Ishikawa (cell line): ENCODE data around the gene ELAVL2.

Experiments
- CEBPB ChIP-seq: IDR thresholded peaks from 2 replicates; pipeline ENCODE4 v1.6.1; 2012
- CREB1 ChIP-seq: IDR thresholded peaks from 2 replicates; pipeline ENCODE4 v1.6.1; 2012; ENCODE audit warnings: low read depth
- EGR1 ChIP-seq: IDR thresholded peaks from 2 replicates; pipeline ENCODE4 v1.6.1; 2012
- EP300 ChIP-seq: IDR thresholded peaks from 2 replicates; pipeline ENCODE4 v1.6.1; 2012; ENCODE audit warnings: borderline replicate concordance
- FOXM1 ChIP-seq: IDR thresholded peaks from 2 replicates; pipeline ENCODE4 v1.6.1; 2012; ENCODE audit warnings: low read depth, borderline replicate concordance
- MAX ChIP-seq: IDR thresholded peaks from 2 replicates; pipeline ENCODE4 v1.6.1; 2012
- NFIC ChIP-seq: IDR thresholded peaks from 2 replicates; pipeline ENCODE4 v1.6.1; 2012
- RAD21 ChIP-seq: IDR thresholded peaks from 2 replicates; pipeline ENCODE4 v1.6.1; 2012; ENCODE audit warnings: low read depth
- TAF1 ChIP-seq: IDR thresholded peaks from 2 replicates; pipeline ENCODE4 v1.6.1; 2012; ENCODE audit warnings: low read depth, mild to moderate bottlenecking
- TCF12 ChIP-seq: IDR thresholded peaks from 2 replicates; pipeline ENCODE4 v1.6.1; 2012; ENCODE audit warnings: low read depth
- TEAD4 ChIP-seq: IDR thresholded peaks from 2 replicates; pipeline ENCODE4 v1.6.1; 2012
- USF1 ChIP-seq: IDR thresholded peaks from 2 replicates; pipeline ENCODE4 v1.6.1; 2012
- YY1 ChIP-seq: IDR thresholded peaks from 2 replicates; pipeline ENCODE4 v1.6.1; 2012; ENCODE audit warnings: low read depth
- ZBTB7A ChIP-seq: IDR thresholded peaks from 2 replicates; pipeline ENCODE4 v1.6.1; 2012; ENCODE audit warnings: low read depth
- TF ChIP-seq, protein P1 (sequence below): IDR thresholded peaks from 2 replicates; pipeline ENCODE4 v1.6.1; 2012; ENCODE audit warnings: low read depth, mild to moderate bottlenecking

Gene ELAVL2

DNA sequence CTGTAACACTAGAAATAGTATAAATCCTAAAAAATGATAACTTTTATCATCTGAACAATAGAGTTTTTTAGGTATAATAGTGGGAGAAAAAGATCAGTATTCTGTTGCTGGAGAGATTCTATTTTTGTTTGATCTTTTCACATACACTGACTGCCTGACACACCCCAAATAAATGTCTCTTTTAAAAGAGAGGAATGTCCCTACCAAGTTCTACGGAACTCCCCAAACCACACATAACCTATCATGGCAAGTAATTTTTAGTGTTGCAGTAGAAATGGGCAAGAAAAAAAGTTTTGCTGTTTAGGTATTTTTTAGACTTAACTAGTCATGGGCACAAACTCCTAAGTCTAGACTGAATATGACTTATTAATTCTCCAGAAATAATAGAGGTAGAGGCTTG is 139.1 kb downstream of the ELAVL2 start:
- TF ChIP-seq TCF12 (no peak), EP300 (no peak), FOXM1 (no peak), USF1 (no peak), TAF1 (no peak), YY1 (no peak), EGR1 (no peak), NFIC (no peak), MAX (no peak), TEAD4 (no peak), ZBTB7A (no peak), CREB1 (no peak), RAD21 (no peak), CEBPB (no peak)
- TF ChIP-seq, protein P1, sequence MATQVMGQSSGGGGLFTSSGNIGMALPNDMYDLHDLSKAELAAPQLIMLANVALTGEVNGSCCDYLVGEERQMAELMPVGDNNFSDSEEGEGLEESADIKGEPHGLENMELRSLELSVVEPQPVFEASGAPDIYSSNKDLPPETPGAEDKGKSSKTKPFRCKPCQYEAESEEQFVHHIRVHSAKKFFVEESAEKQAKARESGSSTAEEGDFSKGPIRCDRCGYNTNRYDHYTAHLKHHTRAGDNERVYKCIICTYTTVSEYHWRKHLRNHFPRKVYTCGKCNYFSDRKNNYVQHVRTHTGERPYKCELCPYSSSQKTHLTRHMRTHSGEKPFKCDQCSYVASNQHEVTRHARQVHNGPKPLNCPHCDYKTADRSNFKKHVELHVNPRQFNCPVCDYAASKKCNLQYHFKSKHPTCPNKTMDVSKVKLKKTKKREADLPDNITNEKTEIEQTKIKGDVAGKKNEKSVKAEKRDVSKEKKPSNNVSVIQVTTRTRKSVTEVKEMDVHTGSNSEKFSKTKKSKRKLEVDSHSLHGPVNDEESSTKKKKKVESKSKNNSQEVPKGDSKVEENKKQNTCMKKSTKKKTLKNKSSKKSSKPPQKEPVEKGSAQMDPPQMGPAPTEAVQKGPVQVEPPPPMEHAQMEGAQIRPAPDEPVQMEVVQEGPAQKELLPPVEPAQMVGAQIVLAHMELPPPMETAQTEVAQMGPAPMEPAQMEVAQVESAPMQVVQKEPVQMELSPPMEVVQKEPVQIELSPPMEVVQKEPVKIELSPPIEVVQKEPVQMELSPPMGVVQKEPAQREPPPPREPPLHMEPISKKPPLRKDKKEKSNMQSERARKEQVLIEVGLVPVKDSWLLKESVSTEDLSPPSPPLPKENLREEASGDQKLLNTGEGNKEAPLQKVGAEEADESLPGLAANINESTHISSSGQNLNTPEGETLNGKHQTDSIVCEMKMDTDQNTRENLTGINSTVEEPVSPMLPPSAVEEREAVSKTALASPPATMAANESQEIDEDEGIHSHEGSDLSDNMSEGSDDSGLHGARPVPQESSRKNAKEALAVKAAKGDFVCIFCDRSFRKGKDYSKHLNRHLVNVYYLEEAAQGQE = no peak

DNA sequence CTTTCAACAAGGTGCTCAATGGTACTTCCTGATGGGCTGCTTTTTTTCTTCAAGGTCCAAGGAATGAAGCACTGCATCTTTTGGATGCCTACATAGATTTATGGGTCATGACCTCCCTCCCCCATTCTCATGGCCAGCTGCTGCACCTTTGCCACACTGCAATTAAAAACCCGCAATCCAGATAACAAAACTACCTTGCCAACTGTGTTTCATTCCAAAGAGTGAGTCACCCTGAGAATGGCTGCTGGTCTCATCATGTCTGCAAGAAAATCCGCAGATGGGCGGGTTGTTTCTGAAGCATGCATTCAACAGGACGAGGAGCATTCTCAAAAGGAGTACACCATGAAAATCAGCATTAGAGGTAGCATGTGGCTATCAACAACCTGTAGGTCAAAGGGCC is 139.8 kb downstream of the ELAVL2 start:
- TF ChIP-seq FOXM1 (no peak), YY1 (no peak), NFIC (no peak), TEAD4 (no peak), MAX (no peak), TAF1 (no peak)

DNA sequence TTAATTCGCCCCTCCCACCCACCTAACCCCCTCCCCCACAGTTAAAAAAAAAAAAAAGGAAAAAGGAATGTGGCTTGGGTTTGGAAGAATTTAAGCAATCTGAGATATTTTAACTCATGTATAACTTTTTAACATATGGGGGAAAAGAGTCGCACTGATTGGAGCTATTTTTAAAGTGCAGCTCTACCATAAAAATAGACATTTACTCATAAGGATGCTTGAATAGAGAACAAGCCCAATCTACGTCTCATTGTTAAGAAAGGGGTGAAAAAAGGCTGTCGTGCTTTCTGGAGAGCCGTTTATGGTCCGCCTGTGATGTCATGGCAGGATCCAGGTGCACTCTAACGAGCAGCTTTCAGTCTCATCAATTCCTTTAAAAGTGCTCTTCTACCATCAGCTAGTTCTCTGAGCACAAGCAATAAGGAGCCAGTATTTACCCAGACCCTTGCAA is 142.4 kb downstream of the ELAVL2 start:
- TF ChIP-seq ZBTB7A = no peak
- TF ChIP-seq TCF12 = no peak
- TF ChIP-seq, protein P1 = no peak
- no peak for TF ChIP-seq EGR1
- no peak for TF ChIP-seq CREB1
- no peak for TF ChIP-seq RAD21
- TF ChIP-seq CEBPB = no peak
- no peak for TF ChIP-seq USF1
- no peak for TF ChIP-seq MAX
- no peak for TF ChIP-seq TEAD4
- no peak for TF ChIP-seq EP300
- no peak for TF ChIP-seq FOXM1
- no peak for TF ChIP-seq TAF1
- TF ChIP-seq YY1 = no peak
- TF ChIP-seq NFIC = no peak

DNA sequence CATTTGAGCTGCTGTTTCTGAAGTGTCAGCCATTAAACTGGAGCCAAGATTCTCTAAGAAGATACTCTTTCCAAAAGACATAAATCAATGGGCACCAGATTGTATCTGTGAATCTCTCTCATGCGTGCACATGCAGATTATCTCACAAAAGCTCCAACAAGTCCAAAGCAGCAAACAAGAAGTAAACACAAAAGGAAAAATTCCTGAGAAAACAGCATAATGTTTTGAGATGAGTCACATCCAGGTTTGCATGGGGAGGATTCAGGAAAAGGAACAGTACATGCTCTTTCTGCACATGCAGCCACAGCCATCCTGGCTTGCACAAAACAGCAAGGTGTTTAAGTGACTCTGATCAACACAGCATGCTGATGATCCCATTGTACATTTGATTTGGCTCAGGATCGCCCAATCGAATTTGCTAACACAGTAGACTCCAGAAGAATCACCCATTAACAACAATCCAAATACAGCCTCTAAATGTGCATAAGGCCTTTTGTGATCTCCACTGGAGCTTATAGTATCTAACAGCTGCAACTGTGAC is 143.1 kb downstream of the ELAVL2 start:
- TF ChIP-seq CREB1 = no peak
- no peak for TF ChIP-seq YY1
- TF ChIP-seq TAF1 = no peak
- no peak for TF ChIP-seq RAD21
- TF ChIP-seq, protein P1 = no peak
- no peak for TF ChIP-seq CEBPB
- no peak for TF ChIP-seq TCF12
- TF ChIP-seq TEAD4 = no peak
- no peak for TF ChIP-seq MAX
- TF ChIP-seq FOXM1 = no peak
- TF ChIP-seq EGR1 = no peak
- no peak for TF ChIP-seq NFIC
- no peak for TF ChIP-seq EP300
- no peak for TF ChIP-seq ZBTB7A
- TF ChIP-seq USF1 = no peak
